Breast epithelium (tissue), 4 donors: ENCODE results near the gene TOM1. TPM values are rescaled to one million over a fixed set of nuclear protein-coding genes. Genes with fewer than 3 reads are reported as not detected.

Experiments
- DNase-seq, 2 donors: peaks; one replicate each; pipeline ENCODE4 v3.0.0-alpha.2; 2019; ENCODE audit warnings: low spot score in 2 of 2
- H3K27ac ChIP-seq, 2 donors: fragments of 200-600 bp; sonication (generic) in 1 of 2; one replicate each; pipeline ENCODE4 v1.5.1; 2016 to 2019; ENCODE audit warnings: mild to moderate bottlenecking in 1 of 2
- H3K27me3 ChIP-seq, 2 donors: fragments of 200-600 bp; sonication (generic) in 1 of 2; one replicate each; pipeline versions ENCODE4 v1.5.1 to v1.6.0; 2017 to 2019; ENCODE audit warnings: control low read depth in 1 of 2, mild to moderate bottlenecking in 1 of 2
- H3K36me3 ChIP-seq: fragments of 200-600 bp; one replicate; pipeline ENCODE4 v1.5.1; 2019
- H3K4me1 ChIP-seq, 2 donors: fragments of 200-600 bp; sonication (generic); one replicate each; pipeline ENCODE4 v1.5.1; 2016 to 2019; ENCODE audit warnings: control low read depth in 1 of 2
- H3K4me3 ChIP-seq, 3 donors: fragments of 200-600 bp; sonication (generic); 1 replicate in 2 of 3; 2 replicates in 1 of 3; pipeline ENCODE4 v1.5.1; 2016 to 2019; ENCODE audit warnings: mild to moderate bottlenecking in 3 of 3, moderate library complexity in 2 of 3
- H3K9me3 ChIP-seq, 2 donors: fragments of 200-600 bp; sonication (generic) in 1 of 2; one replicate each; pipeline ENCODE4 v1.5.1; 2016 to 2019; ENCODE audit warnings: control low read depth in 1 of 2
- POLR2A ChIP-seq: fragments of 450-650 bp; IDR thresholded peaks from one replicate; pipeline ENCODE4 v1.6.1; 2016; ENCODE audit warnings: antibody characterized with exemption, mild to moderate bottlenecking, moderate library complexity
- POLR2AphosphoS5 ChIP-seq, 3 donors: sonication (generic); formaldehyde crosslinking; IDR thresholded peaks; one replicate each; pipeline ENCODE4 v1.6.1; 2017; ENCODE audit warnings: antibody characterized with exemption in 3 of 3
- intact Hi-C: fragments of 100-400 bp; cut with DNase I; formaldehyde crosslinking; loops from one replicate; pipeline ENCODE4 v1.15.1; 2023; ENCODE audit warnings: low total_unique reads
- total RNA-seq, 3 donors: library from RNA; depleted of rRNA; stranded (reverse); fragments of >200 nt; gene quantifications; one replicate each; pipeline ENCODE4 v1.1.0, GENCODE V29; 2016
- TF ChIP-seq, protein P1 (sequence below), 3 donors: fragments of 450-650 bp; IDR thresholded peaks; one replicate each; pipeline ENCODE4 v1.5.1; 2016 to 2017; ENCODE audit warnings: antibody characterized with exemption in 3 of 3, mild to moderate bottlenecking in 3 of 3, moderate library complexity in 3 of 3

Gene TOM1
- total RNA-seq, 3 donors from 2014 or later = 85.6 to 106 (median 105) TPM

GRCh38 chr22:35330258-35330861 is 30.7 kb downstream of the TOM1 start:
- DNase-seq = no peak
- TF ChIP-seq POLR2AphosphoS5 (IDR thresholded peaks at IDR 0.05) (peak; percentile 58 to 88 (median 74)), POLR2A (no peak)
- intact Hi-C loops = no loop called here
- Histone ChIP-seq H3K4me1 (no peaks in the 10 kb centered on the region), H3K27ac (peak overlapping the region; percentile 52 to 58), H3K9me3 (no peaks in the 10 kb centered on the region), H3K4me3 (no peak overlapping the region), H3K27me3 (no peaks in the 10 kb centered on the region), H3K36me3 (peaks cover 9% of the 10 kb centered on the region)

GRCh38 chr22:35332278-35332677 is 32.6 kb downstream of the TOM1 start:
- Histone ChIP-seq H3K4me3 (no peak overlapping the region), H3K9me3 (no peaks in the 10 kb centered on the region), H3K27ac (no peak overlapping the region), H3K36me3 (peaks cover 9% of the 10 kb centered on the region), H3K27me3 (no peaks in the 10 kb centered on the region), H3K4me1 (no peaks in the 10 kb centered on the region)
- TF ChIP-seq, protein P1, sequence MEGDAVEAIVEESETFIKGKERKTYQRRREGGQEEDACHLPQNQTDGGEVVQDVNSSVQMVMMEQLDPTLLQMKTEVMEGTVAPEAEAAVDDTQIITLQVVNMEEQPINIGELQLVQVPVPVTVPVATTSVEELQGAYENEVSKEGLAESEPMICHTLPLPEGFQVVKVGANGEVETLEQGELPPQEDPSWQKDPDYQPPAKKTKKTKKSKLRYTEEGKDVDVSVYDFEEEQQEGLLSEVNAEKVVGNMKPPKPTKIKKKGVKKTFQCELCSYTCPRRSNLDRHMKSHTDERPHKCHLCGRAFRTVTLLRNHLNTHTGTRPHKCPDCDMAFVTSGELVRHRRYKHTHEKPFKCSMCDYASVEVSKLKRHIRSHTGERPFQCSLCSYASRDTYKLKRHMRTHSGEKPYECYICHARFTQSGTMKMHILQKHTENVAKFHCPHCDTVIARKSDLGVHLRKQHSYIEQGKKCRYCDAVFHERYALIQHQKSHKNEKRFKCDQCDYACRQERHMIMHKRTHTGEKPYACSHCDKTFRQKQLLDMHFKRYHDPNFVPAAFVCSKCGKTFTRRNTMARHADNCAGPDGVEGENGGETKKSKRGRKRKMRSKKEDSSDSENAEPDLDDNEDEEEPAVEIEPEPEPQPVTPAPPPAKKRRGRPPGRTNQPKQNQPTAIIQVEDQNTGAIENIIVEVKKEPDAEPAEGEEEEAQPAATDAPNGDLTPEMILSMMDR (IDR thresholded peaks at IDR 0.05) = no peak
- TF ChIP-seq POLR2A = no peak
- TF ChIP-seq POLR2AphosphoS5 (IDR thresholded peaks at IDR 0.05) = no peak
- intact Hi-C loops = no loop called here
- DNase-seq = no peak

GRCh38 chr22:35333220-35333619 is 33.5 kb downstream of the TOM1 start:
- TF ChIP-seq POLR2AphosphoS5 (IDR thresholded peaks at IDR 0.05) (no peak), POLR2A (no peak)
- TF ChIP-seq, protein P1 (IDR thresholded peaks at IDR 0.05) = no peak
- DNase-seq = no peak
- no peak overlapping the region for H3K4me3 ChIP-seq
- H3K9me3 ChIP-seq = no peaks in the 10 kb centered on the region
- peaks cover 9% of the 10 kb centered on the region for H3K36me3 ChIP-seq
- H3K27ac ChIP-seq = no peak overlapping the region
- intact Hi-C loops = no loop called here
- H3K4me1 ChIP-seq = no peaks in the 10 kb centered on the region
- no peaks in the 10 kb centered on the region for H3K27me3 ChIP-seq

DNA sequence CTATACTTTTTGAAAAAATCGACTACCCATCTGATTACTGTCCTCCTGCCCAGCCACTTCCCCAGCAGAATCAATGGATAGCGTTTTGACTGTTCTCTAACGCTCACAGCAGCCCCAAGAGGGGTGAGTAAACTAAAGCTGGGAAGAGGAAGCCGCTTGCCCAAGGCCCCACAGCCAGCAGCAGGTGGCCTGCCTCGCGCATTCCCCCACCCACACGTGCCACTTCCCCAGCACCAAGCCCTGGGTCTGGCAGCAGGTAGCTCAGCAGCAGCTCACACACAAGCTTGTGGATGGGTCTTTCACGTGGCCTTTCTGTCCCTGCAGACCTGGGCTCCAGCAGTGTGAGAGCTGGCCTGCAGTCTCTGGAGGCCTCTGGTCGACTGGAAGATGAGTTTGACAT is 34.3 kb downstream of the TOM1 start:
- peaks cover 9% of the 10 kb centered on the region for H3K36me3 ChIP-seq
- no peaks in the 10 kb centered on the region for H3K4me1 ChIP-seq
- intact Hi-C loops = no loop called here
- no peaks in the 10 kb centered on the region for H3K9me3 ChIP-seq
- H3K4me3 ChIP-seq = no peak overlapping the region
- TF ChIP-seq, protein P1 (IDR thresholded peaks at IDR 0.05) = no peak
- TF ChIP-seq POLR2A (no peak), POLR2AphosphoS5 (IDR thresholded peaks at IDR 0.05) (no peak)
- no peaks in the 10 kb centered on the region for H3K27me3 ChIP-seq
- no peak overlapping the region for H3K27ac ChIP-seq
- DNase-seq = no peak

- intact Hi-C loops = no loop called here
- Histone ChIP-seq H3K4me3 (no peak overlapping the region), H3K27me3 (no peaks in the 10 kb centered on the region), H3K9me3 (no peaks in the 10 kb centered on the region), H3K36me3 (peaks cover 9% of the 10 kb centered on the region), H3K4me1 (no peaks in the 10 kb centered on the region), H3K27ac (no peak overlapping the region)
- DNase-seq = no peak
- TF ChIP-seq, protein P1 (IDR thresholded peaks at IDR 0.05) = no peak
- no peak for TF ChIP-seq POLR2A
- no peak for TF ChIP-seq POLR2AphosphoS5 (IDR thresholded peaks at IDR 0.05)
Measured at GRCh38 chr22:35335468-35335867, 35.8 kb downstream of the TOM1 start.
